Measurements from ENCODE around the gene TAF4.

TAF4 gene

DNA sequence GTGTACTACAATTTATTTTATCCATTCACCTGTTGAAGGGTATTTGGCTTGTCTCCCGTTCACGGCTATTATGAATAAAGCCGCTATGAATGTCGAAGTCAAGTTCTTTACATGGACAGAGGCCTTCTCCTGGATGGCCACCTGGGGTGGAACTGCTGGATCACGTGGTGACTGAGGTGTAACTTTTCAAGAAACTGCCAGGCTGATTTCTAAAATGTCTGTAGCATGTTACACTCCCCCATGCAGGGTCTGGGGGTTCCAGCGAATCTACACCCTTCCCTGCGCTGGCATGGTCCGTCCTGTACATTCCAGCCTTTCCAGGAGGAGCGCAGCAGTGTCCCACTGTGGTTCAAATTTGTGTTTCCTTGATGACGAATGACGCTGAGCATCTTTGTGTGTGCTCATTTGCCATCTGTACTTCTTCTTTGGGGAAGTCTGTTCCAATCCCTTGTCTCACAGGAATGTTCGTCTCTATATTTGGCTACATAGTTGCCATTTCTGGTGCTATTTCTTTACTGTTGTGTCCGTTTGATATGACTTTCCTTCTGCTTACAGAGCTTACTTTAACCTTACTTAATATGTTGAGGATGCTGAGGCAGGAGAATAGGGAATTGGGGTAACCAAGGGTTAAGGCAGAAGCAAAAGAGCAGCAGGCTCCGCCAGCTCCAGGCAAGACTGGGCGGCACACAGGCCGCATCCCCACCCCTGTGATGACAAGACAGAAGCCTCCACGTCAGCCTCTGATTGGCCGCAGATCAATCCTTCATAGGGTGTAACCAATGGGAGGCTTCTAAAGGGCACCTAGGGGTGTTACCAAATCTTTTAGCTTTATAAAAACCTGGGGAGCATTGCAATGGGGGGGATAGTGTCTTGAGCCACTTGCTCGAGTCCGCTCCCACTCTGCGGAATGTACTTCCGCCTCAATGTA is 106.6 kb downstream of the TAF4 start:
- TF ChIP-seq BACH2 (CRISPR knock-in tag; IDR thresholded peaks at IDR 0.05; ENCODE audit: borderline replicate concordance) (no peak), GLIS3 (CRISPR knock-in tag; IDR thresholded peaks at IDR 0.05) (no peak), CSDC2 (CRISPR knock-in tag; IDR thresholded peaks at IDR 0.05) (no peak), ZNF565 (CRISPR knock-in tag; conservative IDR thresholded peaks at IDR 0.05; ENCODE audit: low read depth) (no peak), ZNF8 (CRISPR knock-in tag; IDR thresholded peaks at IDR 0.05) (no peak)
- TF ChIP-seq, protein P1, sequence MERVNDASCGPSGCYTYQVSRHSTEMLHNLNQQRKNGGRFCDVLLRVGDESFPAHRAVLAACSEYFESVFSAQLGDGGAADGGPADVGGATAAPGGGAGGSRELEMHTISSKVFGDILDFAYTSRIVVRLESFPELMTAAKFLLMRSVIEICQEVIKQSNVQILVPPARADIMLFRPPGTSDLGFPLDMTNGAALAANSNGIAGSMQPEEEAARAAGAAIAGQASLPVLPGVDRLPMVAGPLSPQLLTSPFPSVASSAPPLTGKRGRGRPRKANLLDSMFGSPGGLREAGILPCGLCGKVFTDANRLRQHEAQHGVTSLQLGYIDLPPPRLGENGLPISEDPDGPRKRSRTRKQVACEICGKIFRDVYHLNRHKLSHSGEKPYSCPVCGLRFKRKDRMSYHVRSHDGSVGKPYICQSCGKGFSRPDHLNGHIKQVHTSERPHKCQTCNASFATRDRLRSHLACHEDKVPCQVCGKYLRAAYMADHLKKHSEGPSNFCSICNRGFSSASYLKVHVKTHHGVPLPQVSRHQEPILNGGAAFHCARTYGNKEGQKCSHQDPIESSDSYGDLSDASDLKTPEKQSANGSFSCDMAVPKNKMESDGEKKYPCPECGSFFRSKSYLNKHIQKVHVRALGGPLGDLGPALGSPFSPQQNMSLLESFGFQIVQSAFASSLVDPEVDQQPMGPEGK (CRISPR knock-in tag; IDR thresholded peaks at IDR 0.05; ENCODE audit: borderline replicate concordance), result no peak
- no peak for ATAC-seq

DNA sequence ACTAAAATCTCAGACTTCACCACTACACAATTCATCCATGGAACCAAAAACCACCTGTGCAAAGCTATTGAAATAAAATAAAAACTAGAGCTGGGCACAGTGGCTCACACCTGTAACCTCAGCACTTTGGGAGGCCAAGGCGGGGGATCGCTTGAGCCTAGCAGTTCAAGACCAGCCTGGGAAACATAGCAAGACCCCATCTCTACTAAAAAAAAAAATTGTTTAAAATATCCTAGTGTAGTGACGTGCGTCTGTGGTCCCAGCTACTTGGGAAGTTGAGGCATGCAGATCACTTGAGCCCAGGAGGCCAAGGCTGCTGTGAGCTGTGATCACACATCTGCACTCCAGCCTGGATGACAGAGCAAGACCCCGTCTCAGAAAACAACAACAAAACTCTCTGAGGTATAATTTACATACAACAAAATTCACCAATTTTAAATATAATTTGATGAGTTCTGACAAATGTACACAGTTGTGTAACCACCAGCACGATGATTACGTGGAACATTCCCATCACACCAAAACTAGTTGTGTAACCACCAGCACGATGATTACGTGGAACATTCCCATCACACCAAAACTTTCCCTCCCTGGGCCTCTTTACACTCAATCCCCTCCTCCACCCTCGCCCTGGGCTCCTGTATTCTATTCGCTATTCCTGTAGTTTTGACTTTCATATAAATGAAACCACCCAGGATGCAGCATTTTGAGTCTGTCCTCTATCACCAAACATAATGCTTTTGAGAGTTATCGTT is 107.5 kb downstream of the TAF4 start:
- TF ChIP-seq ZNF565 (CRISPR knock-in tag; conservative IDR thresholded peaks at IDR 0.05; ENCODE audit: low read depth), result no peak
- TF ChIP-seq, protein P2, sequence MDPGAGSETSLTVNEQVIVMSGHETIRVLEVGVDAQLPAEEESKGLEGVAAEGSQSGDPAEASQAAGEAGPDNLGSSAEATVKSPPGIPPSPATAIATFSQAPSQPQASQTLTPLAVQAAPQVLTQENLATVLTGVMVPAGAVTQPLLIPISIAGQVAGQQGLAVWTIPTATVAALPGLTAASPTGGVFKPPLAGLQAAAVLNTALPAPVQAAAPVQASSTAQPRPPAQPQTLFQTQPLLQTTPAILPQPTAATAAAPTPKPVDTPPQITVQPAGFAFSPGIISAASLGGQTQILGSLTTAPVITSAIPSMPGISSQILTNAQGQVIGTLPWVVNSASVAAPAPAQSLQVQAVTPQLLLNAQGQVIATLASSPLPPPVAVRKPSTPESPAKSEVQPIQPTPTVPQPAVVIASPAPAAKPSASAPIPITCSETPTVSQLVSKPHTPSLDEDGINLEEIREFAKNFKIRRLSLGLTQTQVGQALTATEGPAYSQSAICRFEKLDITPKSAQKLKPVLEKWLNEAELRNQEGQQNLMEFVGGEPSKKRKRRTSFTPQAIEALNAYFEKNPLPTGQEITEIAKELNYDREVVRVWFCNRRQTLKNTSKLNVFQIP (CRISPR knock-in tag; IDR thresholded peaks at IDR 0.05; ENCODE audit: borderline replicate concordance, low read depth), result no peak
- TF ChIP-seq CSDC2 (CRISPR knock-in tag; IDR thresholded peaks at IDR 0.05), result no peak
- ATAC-seq, result no peak

DNA sequence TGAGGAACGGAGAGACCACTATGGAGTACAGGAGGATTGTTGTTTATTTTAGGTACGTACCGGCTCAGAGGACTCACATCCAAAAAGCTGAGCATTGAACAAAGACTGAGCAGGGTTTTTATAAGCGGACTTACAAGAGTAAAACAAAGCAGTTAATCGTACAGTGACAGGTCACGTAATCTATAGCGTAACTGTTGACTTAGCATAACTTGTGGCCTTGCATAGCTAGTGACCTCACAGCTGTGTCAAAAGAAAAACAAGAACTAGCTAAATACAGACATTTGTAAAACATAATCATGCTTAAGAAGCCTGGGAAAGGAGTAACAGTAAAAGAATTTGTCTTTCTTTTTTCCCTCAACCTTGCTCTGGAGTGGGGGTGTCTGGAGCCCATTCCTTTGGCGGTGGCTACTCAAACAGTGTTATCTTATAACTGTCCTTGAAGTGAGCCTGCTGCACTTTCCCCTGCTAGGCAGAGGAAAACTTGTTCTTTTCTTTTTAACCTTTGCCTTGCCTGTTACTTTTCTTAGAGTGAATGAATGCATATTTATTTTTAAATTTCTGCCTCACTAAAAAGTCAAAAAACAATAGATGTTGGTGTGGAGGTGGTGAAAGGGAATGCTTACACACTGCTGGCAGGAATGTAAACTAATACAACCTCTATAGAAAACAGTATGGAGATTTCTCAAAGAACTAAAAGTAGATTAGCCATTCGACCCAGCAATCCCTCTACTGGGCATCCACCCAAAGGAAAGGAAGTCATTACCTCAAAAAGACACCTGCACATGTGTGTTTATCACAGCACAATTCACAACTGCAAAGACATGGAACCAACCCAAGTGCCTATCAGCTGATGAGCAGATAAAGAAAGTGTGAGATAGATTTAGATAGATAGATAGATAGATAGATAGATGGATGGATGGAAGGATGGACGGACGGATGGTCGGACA is 109.0 kb downstream of the TAF4 start:
- TF ChIP-seq, protein P3, sequence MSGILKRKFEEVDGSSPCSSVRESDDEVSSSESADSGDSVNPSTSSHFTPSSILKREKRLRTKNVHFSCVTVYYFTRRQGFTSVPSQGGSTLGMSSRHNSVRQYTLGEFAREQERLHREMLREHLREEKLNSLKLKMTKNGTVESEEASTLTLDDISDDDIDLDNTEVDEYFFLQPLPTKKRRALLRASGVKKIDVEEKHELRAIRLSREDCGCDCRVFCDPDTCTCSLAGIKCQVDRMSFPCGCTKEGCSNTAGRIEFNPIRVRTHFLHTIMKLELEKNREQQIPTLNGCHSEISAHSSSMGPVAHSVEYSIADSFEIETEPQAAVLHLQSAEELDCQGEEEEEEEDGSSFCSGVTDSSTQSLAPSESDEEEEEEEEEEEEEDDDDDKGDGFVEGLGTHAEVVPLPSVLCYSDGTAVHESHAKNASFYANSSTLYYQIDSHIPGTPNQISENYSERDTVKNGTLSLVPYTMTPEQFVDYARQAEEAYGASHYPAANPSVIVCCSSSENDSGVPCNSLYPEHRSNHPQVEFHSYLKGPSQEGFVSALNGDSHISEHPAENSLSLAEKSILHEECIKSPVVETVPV (CRISPR knock-in tag; IDR thresholded peaks at IDR 0.05), result no peak
- no peak for TF ChIP-seq ZFP3 (CRISPR knock-in tag; IDR thresholded peaks at IDR 0.05)
- TF ChIP-seq ARNTL (CRISPR knock-in tag; IDR thresholded peaks at IDR 0.05; ENCODE audit: borderline replicate concordance, low read depth), result no peak
- no peak for TF ChIP-seq ZFP30 (CRISPR knock-in tag; IDR thresholded peaks at IDR 0.05)
- TF ChIP-seq GLIS3 (CRISPR knock-in tag; IDR thresholded peaks at IDR 0.05), result no peak
- no peak for TF ChIP-seq RARB (CRISPR knock-in tag; IDR thresholded peaks at IDR 0.05)
- TF ChIP-seq, protein P4, sequence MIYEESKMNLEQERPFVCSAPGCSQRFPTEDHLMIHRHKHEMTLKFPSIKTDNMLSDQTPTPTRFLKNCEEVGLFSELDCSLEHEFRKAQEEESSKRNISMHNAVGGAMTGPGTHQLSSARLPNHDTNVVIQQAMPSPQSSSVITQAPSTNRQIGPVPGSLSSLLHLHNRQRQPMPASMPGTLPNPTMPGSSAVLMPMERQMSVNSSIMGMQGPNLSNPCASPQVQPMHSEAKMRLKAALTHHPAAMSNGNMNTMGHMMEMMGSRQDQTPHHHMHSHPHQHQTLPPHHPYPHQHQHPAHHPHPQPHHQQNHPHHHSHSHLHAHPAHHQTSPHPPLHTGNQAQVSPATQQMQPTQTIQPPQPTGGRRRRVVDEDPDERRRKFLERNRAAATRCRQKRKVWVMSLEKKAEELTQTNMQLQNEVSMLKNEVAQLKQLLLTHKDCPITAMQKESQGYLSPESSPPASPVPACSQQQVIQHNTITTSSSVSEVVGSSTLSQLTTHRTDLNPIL (CRISPR knock-in tag; IDR thresholded peaks at IDR 0.05; ENCODE audit: low read depth), result no peak
- no peak for ATAC-seq

DNA sequence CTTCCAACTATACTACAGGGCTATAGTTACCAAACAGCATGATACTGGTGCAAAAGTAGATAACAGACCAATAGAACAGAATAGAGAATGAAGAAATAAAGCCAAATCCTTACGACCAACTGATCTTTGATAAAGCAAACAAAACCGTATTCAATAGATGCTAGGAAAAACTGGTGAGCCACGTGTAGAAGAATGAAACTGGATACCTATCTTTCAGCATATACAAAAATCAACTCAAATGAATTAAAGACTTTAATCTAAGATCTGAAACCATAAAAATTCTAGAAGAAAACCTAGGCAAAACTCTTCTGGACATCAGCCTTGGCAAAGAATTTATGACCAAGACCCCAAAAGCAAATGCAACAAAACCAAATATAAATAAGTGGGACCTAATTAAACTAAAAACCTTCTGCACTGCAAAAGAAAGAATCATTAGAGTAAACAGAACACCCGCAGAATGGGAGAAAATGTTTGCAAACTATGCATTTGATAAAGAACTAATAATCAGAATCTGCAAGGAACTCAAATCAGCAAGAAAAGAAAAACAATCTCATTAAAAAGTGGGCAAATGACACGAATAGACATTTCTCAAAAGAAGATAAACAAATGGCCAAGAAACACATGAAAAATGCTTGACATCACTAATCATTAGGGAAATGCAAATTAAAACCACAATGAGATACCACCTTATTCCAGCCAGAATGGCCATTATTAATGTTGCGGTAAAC is 109.8 kb downstream of the TAF4 start:
- TF ChIP-seq ISL1 (CRISPR knock-in tag; IDR thresholded peaks at IDR 0.05) (no peak), TOX (CRISPR knock-in tag; IDR thresholded peaks at IDR 0.05; ENCODE audit: borderline replicate concordance) (no peak), RARB (CRISPR knock-in tag; IDR thresholded peaks at IDR 0.05) (no peak), ZFP30 (CRISPR knock-in tag; IDR thresholded peaks at IDR 0.05) (no peak), BACH2 (CRISPR knock-in tag; IDR thresholded peaks at IDR 0.05; ENCODE audit: borderline replicate concordance) (no peak), CSDC2 (CRISPR knock-in tag; IDR thresholded peaks at IDR 0.05) (no peak), TCF4 (CRISPR knock-in tag; IDR thresholded peaks at IDR 0.05; ENCODE audit: borderline replicate concordance) (no peak), ZNF8 (CRISPR knock-in tag; IDR thresholded peaks at IDR 0.05) (no peak), OSR1 (CRISPR knock-in tag; IDR thresholded peaks at IDR 0.05) (no peak)
- TF ChIP-seq, protein P2 (CRISPR knock-in tag; IDR thresholded peaks at IDR 0.05; ENCODE audit: borderline replicate concordance, low read depth), result no peak
- TF ChIP-seq, protein P5, sequence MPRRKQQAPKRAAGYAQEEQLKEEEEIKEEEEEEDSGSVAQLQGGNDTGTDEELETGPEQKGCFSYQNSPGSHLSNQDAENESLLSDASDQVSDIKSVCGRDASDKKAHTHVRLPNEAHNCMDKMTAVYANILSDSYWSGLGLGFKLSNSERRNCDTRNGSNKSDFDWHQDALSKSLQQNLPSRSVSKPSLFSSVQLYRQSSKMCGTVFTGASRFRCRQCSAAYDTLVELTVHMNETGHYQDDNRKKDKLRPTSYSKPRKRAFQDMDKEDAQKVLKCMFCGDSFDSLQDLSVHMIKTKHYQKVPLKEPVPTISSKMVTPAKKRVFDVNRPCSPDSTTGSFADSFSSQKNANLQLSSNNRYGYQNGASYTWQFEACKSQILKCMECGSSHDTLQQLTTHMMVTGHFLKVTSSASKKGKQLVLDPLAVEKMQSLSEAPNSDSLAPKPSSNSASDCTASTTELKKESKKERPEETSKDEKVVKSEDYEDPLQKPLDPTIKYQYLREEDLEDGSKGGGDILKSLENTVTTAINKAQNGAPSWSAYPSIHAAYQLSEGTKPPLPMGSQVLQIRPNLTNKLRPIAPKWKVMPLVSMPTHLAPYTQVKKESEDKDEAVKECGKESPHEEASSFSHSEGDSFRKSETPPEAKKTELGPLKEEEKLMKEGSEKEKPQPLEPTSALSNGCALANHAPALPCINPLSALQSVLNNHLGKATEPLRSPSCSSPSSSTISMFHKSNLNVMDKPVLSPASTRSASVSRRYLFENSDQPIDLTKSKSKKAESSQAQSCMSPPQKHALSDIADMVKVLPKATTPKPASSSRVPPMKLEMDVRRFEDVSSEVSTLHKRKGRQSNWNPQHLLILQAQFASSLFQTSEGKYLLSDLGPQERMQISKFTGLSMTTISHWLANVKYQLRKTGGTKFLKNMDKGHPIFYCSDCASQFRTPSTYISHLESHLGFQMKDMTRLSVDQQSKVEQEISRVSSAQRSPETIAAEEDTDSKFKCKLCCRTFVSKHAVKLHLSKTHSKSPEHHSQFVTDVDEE (CRISPR knock-in tag; IDR thresholded peaks at IDR 0.05), result no peak
- ATAC-seq, result no peak
